IMR-90 (cell line): ENCODE data around the gene DCN. TPM values are rescaled to one million over a fixed set of nuclear protein-coding genes. Genes with fewer than 3 reads are reported as not detected.

Source experiments
- ATAC-seq: fragments of 200-7000 bp; cut with Tn5 transposase; 2 replicates; pipeline ENCODE4 v1.9.1; 2020; ENCODE audit warnings: low read depth, mild to moderate bottlenecking, moderate library complexity
- BruUV-seq: library from RNA; stranded (reverse); fragments of 400-500 nt; replicated peaks from 2 replicates; lab custom pipeline; 2021; lab: Mats Ljungman, UMichigan
- CTCF ChIA-PET: fragments of 300-600 bp; formaldehyde crosslinking; extraction: SDS; loops from one replicate; lab custom pipeline; 2021; ENCODE audit warnings: antibody characterized with exemption; lab: Yijun Ruan, JAX
- POLR2A ChIA-PET: fragments of 300-600 bp; sonication (Branson Sonifier 250); formaldehyde crosslinking; loops from one replicate; lab custom pipeline; 2022; ENCODE audit warnings: antibody characterized with exemption; ENCODE audit not compliant: unreplicated experiment; lab: Charles Lee
- DNase-seq: peaks from one replicate; pipeline ENCODE4 v3.0.0; 2013
- H2AFZ ChIP-seq: replicated peaks from 2 replicates; pipeline ENCODE3; 2013; ENCODE audit warnings: low read length, mild to moderate bottlenecking; ENCODE audit not compliant: poor library complexity
- H2AK5ac ChIP-seq: 2 replicates; pipeline ENCODE4 v1.6.1; 2013; ENCODE audit warnings: low read depth, low read length, inconsistent platforms
- H2AK9ac ChIP-seq: replicated peaks from 2 replicates; pipeline ENCODE3; 2013; ENCODE audit warnings: mild to moderate bottlenecking, low read depth, low read length, moderate library complexity; ENCODE audit not compliant: poor library complexity
- H2BK120ac ChIP-seq: 2 replicates; pipeline ENCODE4 v1.6.1; 2013; ENCODE audit warnings: low read depth, low read length, inconsistent platforms
- H2BK15ac ChIP-seq: 3 replicates; pipeline ENCODE4 v1.6.1; 2013; ENCODE audit warnings: low read depth, low read length, inconsistent platforms
- H2BK20ac ChIP-seq: 2 replicates; pipeline ENCODE4 v1.6.1; 2013; ENCODE audit warnings: low read depth, mild to moderate bottlenecking, inconsistent platforms, low read length, moderate library complexity
- H2BK5ac ChIP-seq: 2 replicates; pipeline ENCODE4 v1.6.1; 2013; ENCODE audit warnings: mild to moderate bottlenecking, low read depth, low read length, inconsistent platforms; ENCODE audit not compliant: poor library complexity, severe bottlenecking
- H3K14ac ChIP-seq: replicated peaks from 2 replicates; pipeline ENCODE4 v1.6.1; 2013; ENCODE audit warnings: low read depth, low read length, inconsistent platforms
- H3K18ac ChIP-seq: 2 replicates; pipeline ENCODE4 v1.6.1; 2013; ENCODE audit warnings: low read depth, low read length, control low read depth
- H3K23ac ChIP-seq: 2 replicates; pipeline ENCODE4 v1.6.1; 2013; ENCODE audit warnings: low read depth, low read length, inconsistent platforms
- H3K27ac ChIP-seq: 2 replicates; pipeline ENCODE4 v1.5.1; 2013; ENCODE audit warnings: mild to moderate bottlenecking, control low read depth, low read length; ENCODE audit not compliant: insufficient read depth
- H3K27me3 ChIP-seq: 2 replicates; pipeline ENCODE4 v1.6.1; 2013; ENCODE audit warnings: low read length; ENCODE audit not compliant: control insufficient read depth, insufficient read depth
- H3K36me3 ChIP-seq: 2 replicates; pipeline ENCODE4 v1.6.1; 2013; ENCODE audit warnings: low read length, mixed read lengths; ENCODE audit not compliant: control insufficient read depth, insufficient read depth
- H3K4ac ChIP-seq: 2 replicates; pipeline ENCODE4 v1.6.1; 2013; ENCODE audit warnings: low read depth, low read length, inconsistent platforms
- H3K4me1 ChIP-seq: 2 replicates; pipeline ENCODE4 v1.6.1; 2013; ENCODE audit warnings: low read length, mixed read lengths; ENCODE audit not compliant: control insufficient read depth, insufficient read depth
- H3K4me2 ChIP-seq: 2 replicates; pipeline ENCODE4 v1.6.1; 2013; ENCODE audit warnings: low read depth, mild to moderate bottlenecking, control low read depth, low read length, moderate library complexity
- H3K4me3 ChIP-seq: 2 replicates; pipeline ENCODE4 v1.5.1; 2013; ENCODE audit warnings: low read depth, mild to moderate bottlenecking, control low read depth, low read length, moderate library complexity; ENCODE audit not compliant: insufficient read depth
- H3K56ac ChIP-seq: 2 replicates; pipeline ENCODE4 v1.6.1; 2013; ENCODE audit warnings: low read length, inconsistent platforms; ENCODE audit not compliant: insufficient read depth; ENCODE audit errors: extremely low read depth
- H3K79me1 ChIP-seq, 2 experiments: 2 replicates each; pipeline ENCODE4 v1.6.1; 2013; ENCODE audit warnings: low read length in 2 of 2, inconsistent platforms in 1 of 2, low read depth in 1 of 2
- H3K9ac ChIP-seq: 2 replicates; pipeline ENCODE4 v1.6.1; 2013; ENCODE audit warnings: low read depth, low read length, control low read depth
- H3K9me1 ChIP-seq: 2 replicates; pipeline ENCODE4 v1.6.1; 2013; ENCODE audit warnings: low read length, inconsistent platforms; ENCODE audit not compliant: insufficient read depth
- H3K9me3 ChIP-seq: 2 replicates; pipeline ENCODE4 v1.6.1; 2013; ENCODE audit warnings: low read length; ENCODE audit not compliant: control insufficient read depth, insufficient read depth
- H4K20me1 ChIP-seq: 2 replicates; pipeline ENCODE4 v1.6.1; 2013; ENCODE audit warnings: low read length, inconsistent platforms; ENCODE audit not compliant: insufficient read depth
- H4K5ac ChIP-seq: 2 replicates; pipeline ENCODE4 v1.6.1; 2013; ENCODE audit warnings: mild to moderate bottlenecking, low read depth, low read length, control low read depth
- H4K8ac ChIP-seq, 2 experiments: 2 replicates each; pipeline ENCODE4 v1.6.1; 2013; ENCODE audit warnings: low read depth in 2 of 2, low read length in 2 of 2, control low read depth in 1 of 2, inconsistent platforms in 1 of 2
- H4K91ac ChIP-seq: 2 replicates; pipeline ENCODE4 v1.6.1; 2013; ENCODE audit warnings: low read depth, low read length, inconsistent platforms; ENCODE audit not compliant: insufficient read depth
- BHLHE40 ChIP-seq: fragments of 150-350 bp; IDR thresholded peaks from 2 replicates; pipeline ENCODE4 v1.6.1; 2016; ENCODE audit warnings: mild to moderate bottlenecking, low read depth, low read length
- CHD1 ChIP-seq: IDR thresholded peaks from 2 replicates; pipeline ENCODE4 v1.6.1; 2012; ENCODE audit warnings: low read depth, low read length, improper control_type of control experiment
- CTCF ChIP-seq: conservative IDR thresholded peaks from 2 replicates; pipeline ENCODE4 v1.5.1; 2012; ENCODE audit warnings: mild to moderate bottlenecking, low read depth, low read length, improper control_type of control experiment
- FOS ChIP-seq: fragments of 150-350 bp; IDR thresholded peaks from 2 replicates; pipeline ENCODE4 v1.6.1; 2016; ENCODE audit warnings: low read depth, low read length
- MAFK ChIP-seq: IDR thresholded peaks from 2 replicates; pipeline ENCODE4 v1.6.1; 2012; ENCODE audit warnings: low read depth, low read length, improper control_type of control experiment
- MXI1 ChIP-seq: IDR thresholded peaks from 2 replicates; pipeline ENCODE4 v1.6.1; 2012; ENCODE audit warnings: low read depth, mild to moderate bottlenecking, low read length, moderate library complexity, borderline replicate concordance
- NFE2L2 ChIP-seq: fragments of 150-350 bp; IDR thresholded peaks from 2 replicates; pipeline ENCODE4 v1.6.1; 2016; ENCODE audit warnings: low read depth, mild to moderate bottlenecking, low read length
- POLR2A ChIP-seq: IDR thresholded peaks from 2 replicates; pipeline ENCODE4 v1.6.1; 2012; ENCODE audit warnings: mild to moderate bottlenecking, low read depth, low read length
- RAD21 ChIP-seq: IDR thresholded peaks from 2 replicates; pipeline ENCODE4 v1.6.1; 2012; ENCODE audit warnings: low read length, improper control_type of control experiment
- RCOR1 ChIP-seq: IDR thresholded peaks from 2 replicates; pipeline ENCODE4 v1.6.1; 2012; ENCODE audit warnings: mild to moderate bottlenecking, low read length, improper control_type of control experiment; ENCODE audit not compliant: insufficient replicate concordance
- RFX5 ChIP-seq: IDR thresholded peaks from 2 replicates; pipeline ENCODE4 v1.8.0; 2012; ENCODE audit warnings: low read depth, mild to moderate bottlenecking, low read length, moderate library complexity
- SMC3 ChIP-seq: fragments of 150-350 bp; IDR thresholded peaks from 2 replicates; pipeline ENCODE4 v1.6.1; 2016; ENCODE audit warnings: low read depth, mild to moderate bottlenecking, antibody characterized with exemption, low read length, moderate library complexity
- WGBS, 2 experiments: methylation state at CpG; one replicate each; pipeline versions ENCODE4 v1.1.5 to v1.1.7; 2013; ENCODE audit warnings: missing lambda C conversion rate in 2 of 2; ENCODE audit not compliant: insufficient read length in 1 of 2; ENCODE audit errors: extremely low coverage in 2 of 2; 5-methylcytosine and 5-hydroxymethylcytosine counted together
- dilution Hi-C: fragments of 300-500 bp; cut with HindIII; formaldehyde crosslinking; loops from one replicate; pipeline ENCODE4 v1.14.3; 2018; ENCODE audit warnings: low sequenced_read_pairs; ENCODE audit not compliant: unreplicated experiment
- in situ Hi-C: fragments of 300-500 bp; cut with MboI; formaldehyde crosslinking; loops from 3 replicates; pipeline ENCODE4 v1.14.3; 2019; ENCODE audit warnings: low sequenced_read_pairs, inconsistent platforms, mixed read lengths
- intact Hi-C: fragments of 100-400 bp; cut with micrococcal nuclease; formaldehyde crosslinking; loops from 2 replicates; pipeline ENCODE4 v1.10.0; 2022
- polyA plus RNA-seq, 3 experiments: library from polyadenylated mRNA; depleted of rRNA; stranded (reverse); fragments of >200 nt; gene quantifications; 2 replicates each; pipeline ENCODE4 v1.2.3, GENCODE V29; 2012; ENCODE audit warnings: low replicate concordance in 1 of 3
- total RNA-seq: library from RNA; depleted of rRNA; stranded (reverse); fragments of >200 nt; gene quantifications from 2 replicates; pipeline ENCODE4 v1.2.3, GENCODE V29; 2012
- TF ChIP-seq, protein P1 (sequence below): fragments of 150-350 bp; IDR thresholded peaks from 2 replicates; pipeline ENCODE4 v1.6.1; 2017; ENCODE audit warnings: mild to moderate bottlenecking, antibody characterized with exemption, low read length, low read depth
- TF ChIP-seq, protein P2 (sequence below): fragments of 150-350 bp; IDR thresholded peaks from 2 replicates; pipeline ENCODE4 v1.6.1; 2016; ENCODE audit warnings: low read depth, mild to moderate bottlenecking, low read length, moderate library complexity, borderline replicate concordance

Gene DCN
- total and polyA plus RNA-seq, 2 of the 4 experiments (the other 2 are of a cell fraction), result 241 to 965 TPM

- no peak overlapping the region for H3K18ac ChIP-seq
- H2BK15ac ChIP-seq, result no peak overlapping the region
- ATAC-seq, result no peak
- intact Hi-C loops, result no loop called here
- no peak overlapping the region for H2AFZ ChIP-seq
- no peak overlapping the region for H3K9ac ChIP-seq
- H3K79me1 ChIP-seq, result no peaks in the 10 kb centered on the region
- no peak overlapping the region for H4K8ac ChIP-seq
- POLR2A ChIA-PET, result no interaction called here
- H3K4me3 ChIP-seq, result no peak overlapping the region
- WGBS, 2 experiments, result no CpG with 5 or more reads among the region's 2 CpGs
- H3K4me1 ChIP-seq, result peaks cover 2% of the 10 kb centered on the region; the same call in 1 of the 2 replicates
- in situ Hi-C loops, result no loop called here
- TF ChIP-seq MXI1 (no peak), SMC3 (no peak), BHLHE40 (no peak), NFE2L2 (no peak), RFX5 (no peak), CHD1 (no peak), RCOR1 (no peak), CTCF (no peak), POLR2A (no peak), FOS (no peak), MAFK (no peak), RAD21 (no peak)
- TF ChIP-seq, protein P1, sequence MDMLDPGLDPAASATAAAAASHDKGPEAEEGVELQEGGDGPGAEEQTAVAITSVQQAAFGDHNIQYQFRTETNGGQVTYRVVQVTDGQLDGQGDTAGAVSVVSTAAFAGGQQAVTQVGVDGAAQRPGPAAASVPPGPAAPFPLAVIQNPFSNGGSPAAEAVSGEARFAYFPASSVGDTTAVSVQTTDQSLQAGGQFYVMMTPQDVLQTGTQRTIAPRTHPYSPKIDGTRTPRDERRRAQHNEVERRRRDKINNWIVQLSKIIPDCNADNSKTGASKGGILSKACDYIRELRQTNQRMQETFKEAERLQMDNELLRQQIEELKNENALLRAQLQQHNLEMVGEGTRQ, result no peak
- TF ChIP-seq, protein P2, sequence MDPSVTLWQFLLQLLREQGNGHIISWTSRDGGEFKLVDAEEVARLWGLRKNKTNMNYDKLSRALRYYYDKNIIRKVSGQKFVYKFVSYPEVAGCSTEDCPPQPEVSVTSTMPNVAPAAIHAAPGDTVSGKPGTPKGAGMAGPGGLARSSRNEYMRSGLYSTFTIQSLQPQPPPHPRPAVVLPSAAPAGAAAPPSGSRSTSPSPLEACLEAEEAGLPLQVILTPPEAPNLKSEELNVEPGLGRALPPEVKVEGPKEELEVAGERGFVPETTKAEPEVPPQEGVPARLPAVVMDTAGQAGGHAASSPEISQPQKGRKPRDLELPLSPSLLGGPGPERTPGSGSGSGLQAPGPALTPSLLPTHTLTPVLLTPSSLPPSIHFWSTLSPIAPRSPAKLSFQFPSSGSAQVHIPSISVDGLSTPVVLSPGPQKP, result no peak
- no peak overlapping the region for H4K5ac ChIP-seq
- peak overlapping the region; percentile 74 for H2BK5ac ChIP-seq
- CTCF ChIA-PET, result no interaction called here
- no peak overlapping the region for H4K91ac ChIP-seq
- H3K4me2 ChIP-seq, result no peak overlapping the region
- H2AK9ac ChIP-seq, result no peak overlapping the region
- H2BK120ac ChIP-seq, result no peak overlapping the region
- DNase-seq, result peak; percentile 57
- peaks cover 12% of the 10 kb centered on the region for H3K9me3 ChIP-seq
- no peaks in the 10 kb centered on the region for H4K20me1 ChIP-seq
- H3K4ac ChIP-seq, result no peak overlapping the region
- H2AK5ac ChIP-seq, result no peak overlapping the region
- no peaks in the 10 kb centered on the region for H3K9me1 ChIP-seq
- H3K27me3 ChIP-seq, result no peaks in the 10 kb centered on the region
- dilution Hi-C loops, result no loop called here
- no peak overlapping the region for H3K23ac ChIP-seq
- no peak overlapping the region for H3K56ac ChIP-seq
- no peaks in the 10 kb centered on the region for H3K36me3 ChIP-seq
- H3K14ac ChIP-seq, result no peak overlapping the region
- BruUV-seq, result no TSS peak
- H3K27ac ChIP-seq, result no peak overlapping the region
- H2BK20ac ChIP-seq, result no peak overlapping the region
Measured at GRCh38 chr12:91194500-91194899, 11.9 kb upstream of the DCN start.
